Suppressor macrophage (primary cell): ENCODE data around the gene SPP2.

Source experiments
- DNase-seq, 4 experiments: peaks; one replicate each; pipeline ENCODE4 v3.0.0-alpha.2; 2020 to 2022

The SPP2 gene

DNA sequence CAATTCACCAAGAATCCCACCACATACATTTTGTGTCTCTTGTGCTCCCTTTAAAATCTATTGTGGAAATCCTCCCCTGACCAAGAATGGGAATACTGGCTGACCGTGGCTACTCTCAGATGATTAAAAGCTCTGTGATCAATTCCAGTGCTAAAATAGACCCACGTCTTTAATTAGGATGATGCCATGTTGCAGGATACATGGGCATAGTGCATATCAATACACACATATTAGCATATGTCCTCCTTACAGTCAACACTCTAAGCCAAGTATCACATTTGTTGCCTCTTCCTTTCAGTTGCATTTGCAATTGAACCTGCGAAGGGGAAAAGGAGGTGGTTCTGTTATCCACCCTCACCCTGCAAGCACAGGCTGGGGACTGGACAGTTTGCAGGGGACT is 41.8 kb downstream of the SPP2 start:
- no peak for DNase-seq

DNA sequence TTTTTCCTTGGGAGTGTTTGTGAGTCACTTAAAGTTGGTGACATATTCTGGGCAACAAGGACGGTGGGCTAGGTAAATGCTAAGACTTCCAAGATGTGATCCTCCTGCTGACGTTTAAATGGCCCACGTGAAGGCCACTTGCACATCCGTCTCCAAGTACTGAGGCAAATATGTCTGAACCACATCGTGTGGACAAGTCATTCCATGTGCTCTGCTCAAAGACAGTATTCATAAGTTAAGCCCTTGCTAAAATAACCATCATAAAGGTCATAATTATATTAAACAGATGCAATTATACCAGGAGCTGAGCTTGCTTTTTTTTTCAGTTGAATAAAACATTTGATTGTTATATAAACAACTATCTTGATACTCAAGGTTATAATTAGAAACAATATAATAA is 44.8 kb downstream of the SPP2 start:
- DNase-seq, result no peak

DNA sequence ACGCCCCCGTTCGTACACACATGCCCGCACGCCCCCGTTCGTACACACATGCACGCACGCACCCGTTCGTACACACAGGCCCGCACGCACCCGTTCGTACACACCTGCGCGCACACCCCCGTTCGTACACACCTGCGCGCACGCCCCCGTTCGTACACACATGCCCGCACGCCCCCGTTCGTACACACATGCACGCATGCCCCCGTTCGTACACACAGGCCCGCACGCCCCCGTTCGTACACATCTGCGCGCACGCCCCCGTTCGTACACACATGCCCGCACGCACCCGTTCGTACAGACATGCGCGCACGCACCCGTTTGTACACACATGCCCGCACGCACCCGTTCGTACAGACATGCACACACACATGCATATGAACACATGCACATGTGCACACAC is 45.7 kb downstream of the SPP2 start:
- no peak for DNase-seq

DNA sequence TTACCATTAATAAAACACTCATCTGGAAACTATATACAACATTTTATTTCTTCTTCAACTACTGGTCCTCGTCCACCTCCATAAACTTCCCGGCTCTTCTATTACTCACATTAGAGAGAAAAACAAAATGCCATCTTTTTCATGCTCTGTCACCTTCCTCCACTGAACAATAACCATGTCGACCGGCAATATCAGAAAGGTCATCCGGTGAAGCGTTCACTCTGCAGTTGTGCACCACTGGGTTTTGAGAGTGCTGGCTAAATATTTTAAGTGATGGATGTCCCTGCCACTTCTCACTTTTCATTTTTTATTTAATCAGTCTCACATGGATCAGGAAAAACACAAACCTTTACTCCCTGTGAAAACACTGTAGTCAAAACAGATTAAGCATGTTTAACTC is 48.2 kb downstream of the SPP2 start:
- DNase-seq, result no peak

DNA sequence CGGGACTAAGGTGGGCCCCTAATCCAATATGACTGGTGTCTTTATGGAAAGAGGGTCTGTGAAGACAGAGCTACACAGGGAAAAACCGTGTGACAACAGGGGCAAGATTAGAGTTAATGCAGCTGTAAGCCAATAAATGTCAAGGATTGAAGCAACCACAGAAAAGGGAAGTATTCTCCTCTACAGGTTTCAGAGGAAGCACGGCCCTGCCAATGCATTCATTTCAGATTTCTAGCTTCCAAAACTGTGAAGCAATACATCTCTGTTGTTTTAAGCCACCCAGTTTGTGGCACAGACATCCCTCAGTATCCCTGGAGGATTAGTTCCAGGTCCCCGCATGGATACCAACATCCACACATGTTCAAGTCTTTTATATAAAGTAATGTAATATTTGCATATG is 48.8 kb downstream of the SPP2 start:
- DNase-seq, result peak; percentile 13 to 48 (median 30)

DNA sequence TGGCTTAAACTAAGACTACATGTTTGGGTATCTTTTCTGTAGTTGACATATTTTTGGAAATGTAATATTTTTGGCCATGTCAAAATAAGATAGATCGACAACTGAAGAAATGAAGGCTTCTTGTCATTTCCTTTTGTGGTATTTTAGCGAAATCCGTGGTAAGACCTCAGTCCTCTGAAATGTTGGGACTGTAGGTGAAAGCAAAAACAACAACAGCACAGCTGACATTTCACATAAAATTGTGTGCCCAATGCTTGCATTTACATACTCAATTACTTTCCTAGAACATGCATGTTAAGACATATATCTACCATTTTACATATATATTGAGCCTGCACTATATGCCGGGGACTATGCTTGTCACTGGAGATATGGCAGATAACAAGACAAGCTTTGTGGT is 50.2 kb downstream of the SPP2 start:
- DNase-seq, result no peak

DNA sequence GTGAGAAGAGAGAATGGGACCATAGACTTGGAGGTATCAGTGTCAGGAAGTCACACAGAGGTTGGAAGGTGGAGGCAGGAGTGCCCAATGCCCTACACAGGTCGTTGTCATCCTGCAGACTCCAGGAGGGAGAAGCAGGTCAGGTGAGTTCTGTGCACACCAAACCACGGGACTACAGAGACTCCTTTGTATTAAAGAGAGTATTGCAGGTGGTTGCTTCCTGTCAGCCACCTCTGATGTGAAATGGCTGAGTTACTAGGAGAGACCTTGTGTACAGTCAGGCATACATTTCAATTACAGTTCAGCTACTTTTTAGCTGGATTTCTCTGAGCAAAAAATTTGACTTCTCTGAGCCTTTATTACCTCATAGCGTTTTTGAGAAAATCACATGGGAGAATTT is 51.6 kb downstream of the SPP2 start:
- no peak for DNase-seq

DNA sequence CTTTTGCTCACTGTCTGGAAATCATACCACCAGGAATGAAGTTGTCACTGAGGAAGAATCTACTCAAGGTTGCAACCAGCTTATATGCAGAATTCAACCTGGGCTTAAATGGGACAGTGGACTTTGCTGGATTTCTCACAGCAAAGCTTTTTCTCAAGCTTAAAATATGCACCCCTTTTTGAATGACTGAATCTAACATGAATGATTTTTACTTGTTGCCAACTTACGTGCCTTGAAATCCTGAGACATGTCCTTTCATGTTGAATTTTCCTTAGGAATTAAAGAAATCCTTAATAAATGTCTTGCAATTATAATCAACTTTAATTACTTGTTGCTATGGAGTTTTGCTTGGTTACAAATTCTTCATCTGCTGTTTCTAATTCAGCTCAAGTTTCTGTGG is 57.4 kb downstream of the SPP2 start:
- no peak for DNase-seq

DNA sequence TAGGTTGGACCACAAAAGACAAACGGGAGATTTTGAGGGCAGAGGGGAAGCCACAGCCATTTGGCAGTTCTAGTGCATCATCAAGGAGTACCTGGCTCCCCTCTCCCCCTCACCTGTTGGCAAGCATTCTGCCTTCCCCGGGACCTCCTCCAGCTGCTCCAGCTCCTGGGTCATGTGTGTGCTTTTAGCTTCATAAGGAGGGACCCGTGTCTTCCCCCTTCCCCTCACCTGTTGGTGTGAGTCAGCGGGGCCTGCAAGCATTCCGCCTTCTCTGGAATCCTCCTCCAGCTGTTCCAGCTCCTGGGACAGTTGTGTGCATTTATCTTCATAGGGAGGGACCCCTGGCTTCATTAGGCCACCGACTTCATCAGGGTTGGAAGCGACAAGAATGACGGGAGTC is 58.8 kb downstream of the SPP2 start:
- no peak for DNase-seq

DNA sequence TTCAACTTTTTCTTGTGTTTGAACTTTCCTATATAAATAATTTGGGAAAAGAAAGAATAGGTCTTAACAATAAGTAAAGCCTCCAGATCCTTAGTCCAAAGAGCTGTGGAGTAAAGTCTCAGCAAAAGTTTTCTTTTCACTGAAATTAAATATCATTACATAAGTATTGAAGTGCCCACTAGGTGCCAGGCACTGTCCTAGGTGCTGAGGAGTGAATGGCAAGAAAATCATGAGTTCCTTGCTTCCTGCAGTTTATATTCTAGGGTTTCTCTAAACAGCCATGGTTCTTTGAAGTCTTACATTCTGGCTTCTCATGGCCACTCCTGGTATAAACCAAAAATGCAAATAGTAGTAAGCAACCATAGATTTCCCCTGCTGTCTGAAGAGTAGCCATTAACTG is 59.7 kb downstream of the SPP2 start:
- no peak for DNase-seq

DNA sequence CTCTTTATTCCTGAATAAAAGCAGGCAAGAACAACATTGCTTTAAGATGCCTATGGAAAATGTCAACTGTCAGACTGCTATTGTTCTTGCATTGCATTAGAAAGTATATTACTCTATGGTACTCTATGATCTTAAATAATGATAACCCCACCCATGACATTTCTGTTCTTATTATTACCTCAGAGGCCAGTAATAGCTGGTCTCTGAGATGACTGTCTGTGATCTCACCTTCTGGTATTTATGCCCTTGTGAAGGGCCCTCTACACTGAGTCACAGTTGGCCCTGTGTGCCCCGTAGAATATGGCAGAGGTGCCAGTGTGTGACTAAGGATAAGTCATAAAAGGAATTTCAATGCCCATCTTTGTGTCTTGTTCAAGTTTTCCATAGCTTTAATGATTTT is 61.0 kb downstream of the SPP2 start:
- DNase-seq, result no peak

DNA sequence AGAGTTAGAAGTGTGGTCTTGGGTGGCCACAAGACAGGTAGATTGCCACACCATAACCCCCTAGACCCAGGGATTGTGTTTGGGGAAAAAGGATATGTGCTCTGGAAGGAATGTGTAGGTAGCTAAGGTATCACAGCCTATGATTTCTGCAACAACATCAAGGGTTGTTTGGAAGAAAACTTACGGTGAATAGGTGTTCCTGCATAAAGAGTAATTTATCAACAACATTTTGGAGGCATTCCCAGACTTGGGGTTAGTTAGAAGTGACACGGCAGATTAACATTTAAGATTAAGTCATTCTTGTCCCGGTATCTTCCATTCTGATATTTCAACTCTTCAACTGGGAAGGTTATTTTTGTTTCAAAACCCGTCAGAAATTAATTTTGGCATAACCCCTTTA is 65.5 kb downstream of the SPP2 start:
- no peak for DNase-seq

DNA sequence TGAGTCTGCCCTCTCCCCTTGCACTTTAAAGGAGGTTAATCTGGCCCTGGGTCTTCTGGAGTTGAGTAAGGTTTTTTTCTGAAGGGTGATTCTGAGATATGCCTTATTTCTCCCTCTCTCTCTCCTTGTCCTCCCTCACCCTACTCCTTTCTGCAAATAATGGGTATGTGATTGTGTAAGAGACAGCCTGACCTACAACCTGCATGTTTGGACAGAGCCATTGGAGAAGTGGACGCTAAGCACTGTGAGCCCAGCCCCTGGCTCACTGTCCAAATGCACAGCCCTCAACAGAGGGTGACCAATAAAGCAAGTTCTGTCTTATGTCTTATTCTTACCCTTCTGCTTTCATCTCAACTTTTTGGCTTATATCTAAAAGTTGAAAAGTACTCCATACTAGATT is 71.5 kb downstream of the SPP2 start:
- DNase-seq, result no peak

DNA sequence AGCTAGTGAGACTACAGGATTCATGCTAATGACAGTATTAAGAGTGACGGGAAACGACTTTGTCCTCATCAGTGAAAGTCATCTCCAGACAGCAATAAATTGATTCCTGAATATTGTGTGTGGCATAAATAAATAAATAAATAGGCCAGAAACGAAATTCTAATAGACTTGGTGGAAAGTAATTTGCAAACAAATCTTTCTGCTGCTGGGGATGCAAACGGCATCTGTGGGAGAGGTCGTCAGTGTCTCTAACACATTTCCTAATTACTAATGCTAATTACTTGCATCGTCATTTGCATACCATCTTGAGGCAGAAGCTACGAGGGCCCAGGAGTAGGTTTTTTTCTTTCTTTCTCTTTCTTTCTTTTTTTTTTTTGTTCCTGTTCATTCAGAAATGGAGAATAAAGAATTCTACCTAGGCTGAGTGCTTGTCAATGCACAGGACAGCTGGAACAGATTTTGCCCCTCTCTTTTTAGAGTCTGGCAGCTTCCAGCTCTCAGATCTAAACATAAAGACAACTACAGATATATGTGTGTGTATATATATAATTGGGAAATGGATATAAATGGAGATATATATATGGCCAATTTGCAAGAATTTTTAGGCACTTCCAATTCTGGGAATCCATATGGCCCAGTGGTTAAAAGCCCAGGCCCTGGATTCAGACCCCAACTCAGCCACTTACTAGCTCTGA is 75.1 kb downstream of the SPP2 start:
- no peak for DNase-seq

DNA sequence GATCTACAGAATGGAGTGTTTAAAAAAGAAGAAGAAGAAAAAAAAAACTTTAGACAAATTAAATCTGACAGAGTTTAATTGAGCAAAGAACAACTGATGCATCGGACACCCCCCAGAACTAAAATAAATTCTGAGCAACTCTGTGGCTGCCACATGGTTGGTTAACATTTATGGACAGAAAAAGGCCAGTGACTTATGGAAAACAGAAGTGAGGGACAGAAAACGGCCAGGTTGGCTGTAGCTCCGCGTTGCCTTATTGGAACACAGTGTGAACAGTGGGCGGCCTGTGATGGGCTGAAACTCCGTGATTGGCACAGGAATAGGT is 75.6 kb downstream of the SPP2 start:
- DNase-seq, result no peak
